Right ventricle myocardium inferior (tissue), 1 donor: ENCODE data around the gene DLX1. TPM values are rescaled to one million over a fixed set of nuclear protein-coding genes. Genes with fewer than 3 reads are reported as not detected.

Experiments used
- ATAC-seq: fragments of 200-7000 bp; cut with Tn5 transposase; one replicate; pipeline ENCODE4 v1.9.1; 2020; ENCODE audit warnings: mild to moderate bottlenecking, moderate library complexity
- DNase-seq: peaks from one replicate; pipeline ENCODE4 v3.0.0; 2021; ENCODE audit errors: missing footprints
- intact Hi-C: fragments of 100-400 bp; cut with DNase I; formaldehyde crosslinking; loops from one replicate; pipeline ENCODE4 v1.11.0; 2022
- long read RNA-seq: library from polyadenylated mRNA; unstranded; transcript quantifications from one replicate; pipeline ENCODE4 v2.0.0, GENCODE V29; 2021
- total RNA-seq: library from RNA; stranded (reverse); fragmentation: NEBNext Ultra II Directional; extraction: Animal tissue kit (Norgen Biotek cat#: 25700); gene quantifications from one replicate; pipeline ENCODE4 v1.2.1, GENCODE V29; 2021
- donor health status: DM: no; HTN: yes; CAD: no; lungs with severe emphysema.

The DLX1 gene
- total RNA-seq, result not detected
- long read RNA-seq, result 0 reads

GRCh38 chr2:172085460-172086159 is at the start of gene DLX1:
Gene DLX1 (plus strand): TSS chr2:172085507. CDS start chr2:172085678, 171 bp downstream.
- no peak for DNase-seq
- intact Hi-C loops, result no loop called here
- no peak for ATAC-seq

- ATAC-seq (no peak), DNase-seq (no peak)
- intact Hi-C loops, result no loop called here
Measured at GRCh38 chr2:172038121-172038520, 47.2 kb upstream of the DLX1 start.

- DNase-seq, result no peak
- intact Hi-C loops, result no loop called here
- ATAC-seq, result no peak
Measured at GRCh38 chr2:172038604-172039003, 46.7 kb upstream of the DLX1 start.

GRCh38 chr2:172039011-172039704 is 46.1 kb upstream of the DLX1 start:
- intact Hi-C loops, result no loop called here
- no peak for ATAC-seq
- DNase-seq, result no peak

- ATAC-seq (no peak), DNase-seq (no peak)
- intact Hi-C loops, result no loop called here
Measured at GRCh38 chr2:172040311-172040710, 45.0 kb upstream of the DLX1 start.

GRCh38 chr2:172046080-172046678 is 39.1 kb upstream of the DLX1 start:
- ATAC-seq (no peak), DNase-seq (no peak)
- intact Hi-C loops, result no loop called here

- no peak for DNase-seq
- intact Hi-C loops, result no loop called here
- no peak for ATAC-seq
Measured at GRCh38 chr2:172046866-172047565, 38.3 kb upstream of the DLX1 start.

- intact Hi-C loops, result no loop called here
- no peak for ATAC-seq
- DNase-seq, result no peak
Measured at GRCh38 chr2:172047566-172048507, 37.5 kb upstream of the DLX1 start.

- intact Hi-C loops, result no loop called here
- DNase-seq, result no peak
- no peak for ATAC-seq
Measured at GRCh38 chr2:172048508-172049503, 36.5 kb upstream of the DLX1 start.

GRCh38 chr2:172049567-172050120 is 35.7 kb upstream of the DLX1 start:
- DNase-seq (no peak), ATAC-seq (no peak)
- intact Hi-C loops, result no loop called here

GRCh38 chr2:172050479-172051125 is 34.7 kb upstream of the DLX1 start:
- no peak for ATAC-seq
- intact Hi-C loops, result no loop called here
- no peak for DNase-seq

- intact Hi-C loops, result no loop called here
- DNase-seq, result no peak
- no peak for ATAC-seq
Measured at GRCh38 chr2:172052000-172052983, 33.0 kb upstream of the DLX1 start.

- ATAC-seq (no peak), DNase-seq (no peak)
- intact Hi-C loops, result no loop called here
Measured at GRCh38 chr2:172053486-172053885, 31.8 kb upstream of the DLX1 start.

- intact Hi-C loops, result no loop called here
- ATAC-seq (no peak), DNase-seq (no peak)
Measured at GRCh38 chr2:172056293-172056692, 29.0 kb upstream of the DLX1 start.

GRCh38 chr2:172058660-172059059 is 26.6 kb upstream of the DLX1 start:
- DNase-seq (no peak), ATAC-seq (no peak)
- intact Hi-C loops, result no loop called here
